BE2C (cell line): ENCODE results near the gene PKNOX2.

ENCODE experiments used
- DNase-seq: peaks from one replicate; pipeline ENCODE4 v3.0.0-alpha.2; 2020
- H3K27me3 ChIP-seq: fragments of 250-450 bp; sonication (Bioruptor Pico); 2 replicates; pipeline ENCODE4 v1.5.1; 2020; ENCODE audit warnings: mild to moderate bottlenecking
- H3K36me3 ChIP-seq: fragments of 250-450 bp; sonication (Bioruptor Pico); 2 replicates; pipeline ENCODE4 v1.5.1; 2020; ENCODE audit warnings: mild to moderate bottlenecking
- H3K4me1 ChIP-seq: fragments of 250-450 bp; sonication (Bioruptor Pico); 2 replicates; pipeline ENCODE4 v1.5.1; 2020
- H3K4me3 ChIP-seq: 2 replicates; pipeline ENCODE4 v1.5.1; 2011; ENCODE audit warnings: low read depth, low read length
- H3K9me3 ChIP-seq: fragments of 250-450 bp; sonication (Bioruptor Pico); 2 replicates; pipeline ENCODE4 v1.5.1; 2020
- TF ChIP-seq, protein P1 (sequence below): IDR thresholded peaks from 2 replicates; pipeline ENCODE4 v1.5.1; 2012; ENCODE audit warnings: mild to moderate bottlenecking, low read depth, low read length

Gene PKNOX2

DNA sequence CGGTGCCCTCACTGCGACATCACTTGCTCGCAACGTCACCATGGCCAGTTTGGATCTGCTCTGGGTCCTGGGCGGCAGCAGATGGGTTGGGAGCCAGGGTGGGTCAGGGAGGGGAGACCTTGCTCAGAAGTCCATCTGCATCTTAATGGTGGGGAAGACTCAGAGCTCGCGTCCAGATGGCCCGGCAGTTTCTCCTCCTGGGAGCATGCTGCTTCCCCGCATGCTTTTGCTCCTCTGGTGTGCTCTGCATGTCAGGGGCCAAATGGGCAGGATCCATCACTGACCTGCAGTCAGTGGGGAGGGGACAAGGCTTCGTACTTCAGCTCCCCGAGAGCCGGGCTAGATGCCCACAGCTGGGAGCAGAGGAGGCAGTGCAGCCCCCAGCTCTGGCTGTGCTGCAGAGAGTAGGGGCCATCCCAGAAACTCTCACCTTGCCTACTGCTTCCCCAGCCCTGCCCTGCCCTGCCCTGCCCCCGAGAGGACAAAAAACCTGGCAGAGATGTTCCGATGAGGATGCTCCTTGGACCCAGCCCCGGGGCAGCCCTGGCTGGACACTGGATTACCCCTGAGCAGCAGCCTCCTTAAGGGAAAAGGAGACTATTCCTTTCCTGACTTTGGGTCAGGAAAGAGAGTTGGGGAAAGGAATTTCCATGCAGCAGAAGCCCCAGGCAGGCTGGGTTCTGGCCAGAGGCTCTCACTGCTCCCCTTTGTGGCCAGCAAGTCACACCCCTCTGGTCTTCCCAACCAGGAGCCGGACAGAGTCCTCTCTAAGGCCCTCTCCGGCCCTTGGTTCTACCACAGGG, 149.9 kb downstream of the PKNOX2 start:
- no peaks in the 10 kb centered on the region for H3K9me3 ChIP-seq
- H3K4me1 ChIP-seq: no peaks in the 10 kb centered on the region; the same call in 1 of the 2 replicates
- 0 out of 2 replicates have a peak, but pooled peaks cover 3% of the 10 kb centered on the region for H3K27me3 ChIP-seq
- no peaks in the 10 kb centered on the region for H3K36me3 ChIP-seq
- DNase-seq: no peak
- H3K4me3 ChIP-seq: no peak overlapping the region
- TF ChIP-seq, protein P1, sequence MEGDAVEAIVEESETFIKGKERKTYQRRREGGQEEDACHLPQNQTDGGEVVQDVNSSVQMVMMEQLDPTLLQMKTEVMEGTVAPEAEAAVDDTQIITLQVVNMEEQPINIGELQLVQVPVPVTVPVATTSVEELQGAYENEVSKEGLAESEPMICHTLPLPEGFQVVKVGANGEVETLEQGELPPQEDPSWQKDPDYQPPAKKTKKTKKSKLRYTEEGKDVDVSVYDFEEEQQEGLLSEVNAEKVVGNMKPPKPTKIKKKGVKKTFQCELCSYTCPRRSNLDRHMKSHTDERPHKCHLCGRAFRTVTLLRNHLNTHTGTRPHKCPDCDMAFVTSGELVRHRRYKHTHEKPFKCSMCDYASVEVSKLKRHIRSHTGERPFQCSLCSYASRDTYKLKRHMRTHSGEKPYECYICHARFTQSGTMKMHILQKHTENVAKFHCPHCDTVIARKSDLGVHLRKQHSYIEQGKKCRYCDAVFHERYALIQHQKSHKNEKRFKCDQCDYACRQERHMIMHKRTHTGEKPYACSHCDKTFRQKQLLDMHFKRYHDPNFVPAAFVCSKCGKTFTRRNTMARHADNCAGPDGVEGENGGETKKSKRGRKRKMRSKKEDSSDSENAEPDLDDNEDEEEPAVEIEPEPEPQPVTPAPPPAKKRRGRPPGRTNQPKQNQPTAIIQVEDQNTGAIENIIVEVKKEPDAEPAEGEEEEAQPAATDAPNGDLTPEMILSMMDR: no peak

DNA sequence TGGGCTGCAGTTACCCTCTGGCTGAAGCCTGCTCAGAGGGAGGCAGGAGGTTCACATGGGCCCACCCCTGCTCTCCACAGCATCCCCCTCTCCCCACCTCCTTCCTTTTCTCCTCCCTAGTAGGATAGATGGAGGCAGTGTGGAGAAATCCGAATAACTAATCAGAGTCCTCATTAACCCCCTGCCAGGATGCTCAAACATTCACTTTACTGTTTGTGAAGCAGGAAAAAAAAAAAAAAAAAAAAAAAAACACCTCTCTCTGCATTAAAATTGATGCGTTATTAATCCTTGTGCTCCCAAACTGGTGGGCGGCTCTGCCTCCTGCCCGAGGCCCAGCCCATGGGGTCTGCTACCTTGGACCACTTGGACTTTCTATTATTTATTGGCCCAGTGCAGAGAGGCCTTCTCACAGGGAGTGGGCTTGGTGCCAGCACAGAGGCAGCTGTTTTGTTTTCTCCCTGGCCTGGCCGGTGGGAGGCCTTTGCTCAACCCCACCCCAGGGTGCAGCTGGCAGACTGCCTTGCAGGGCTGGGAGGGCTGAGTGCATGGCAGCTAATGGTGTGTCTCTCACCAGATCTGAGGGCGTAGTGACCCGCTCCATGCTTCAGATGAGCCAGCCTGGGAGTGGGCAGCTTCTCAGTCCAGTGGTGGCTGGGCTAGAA, 150.7 kb downstream of the PKNOX2 start:
- DNase-seq: peak; percentile 57

DNA sequence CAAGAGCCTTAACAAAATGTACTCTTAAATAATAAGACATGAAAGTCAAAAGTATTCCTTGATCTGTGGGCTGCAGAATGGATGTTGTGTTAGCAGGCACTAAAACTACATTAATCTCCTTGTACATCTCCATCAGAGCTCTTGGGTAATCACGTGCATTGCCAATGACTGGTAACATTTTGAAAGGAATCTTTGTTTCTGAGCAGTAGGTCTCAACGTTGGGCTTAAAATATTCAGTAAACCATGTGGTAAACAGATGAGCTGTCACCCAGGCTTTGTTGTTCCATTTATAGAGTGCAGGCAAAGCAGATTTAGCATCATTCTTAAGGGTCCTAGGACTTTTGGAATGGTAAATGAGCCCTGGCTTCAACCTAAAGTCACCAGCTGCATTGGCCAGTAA, 152.9 kb downstream of the PKNOX2 start:
- Histone ChIP-seq H3K4me3 (no peak overlapping the region), H3K27me3 (no peaks in the 10 kb centered on the region), H3K36me3 (no peaks in the 10 kb centered on the region), H3K9me3 (no peaks in the 10 kb centered on the region), H3K4me1 (no peaks in the 10 kb centered on the region; the same call in 1 of the 2 replicates)
- DNase-seq: no peak
- TF ChIP-seq, protein P1: no peak

More for the DNA sequence above, 150.7 kb downstream of the PKNOX2 start:
- H3K9me3 ChIP-seq: no peaks in the 10 kb centered on the region
- TF ChIP-seq, protein P1: no peak
- no peak overlapping the region for H3K4me3 ChIP-seq
- H3K4me1 ChIP-seq: no peaks in the 10 kb centered on the region; the same call in 1 of the 2 replicates
- 0 out of 2 replicates have a peak, but pooled peaks cover 3% of the 10 kb centered on the region for H3K27me3 ChIP-seq
- no peaks in the 10 kb centered on the region for H3K36me3 ChIP-seq

DNA sequence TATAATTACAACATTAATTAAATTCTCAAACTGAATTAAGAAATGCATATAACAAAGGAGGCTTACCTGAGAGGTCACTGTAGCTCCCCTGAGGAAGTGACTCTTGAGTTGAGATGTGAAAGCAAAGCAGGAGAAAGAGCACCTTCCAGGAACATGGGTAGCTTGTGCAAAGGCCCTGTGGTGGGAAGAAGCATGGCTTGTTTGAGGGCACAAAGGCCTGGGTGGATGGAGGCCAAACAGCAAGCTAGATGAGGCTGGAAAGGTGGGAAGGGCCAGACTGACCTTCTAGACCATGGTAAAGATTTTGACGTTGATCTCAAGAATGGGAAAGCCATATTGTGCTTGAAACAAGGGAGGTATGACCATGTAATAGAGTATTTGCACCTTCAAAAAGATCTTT, 155.1 kb downstream of the PKNOX2 start:
- Histone ChIP-seq H3K4me1 (no peaks in the 10 kb centered on the region; the same call in 1 of the 2 replicates), H3K9me3 (no peaks in the 10 kb centered on the region), H3K27me3 (no peaks in the 10 kb centered on the region), H3K4me3 (no peak overlapping the region), H3K36me3 (no peaks in the 10 kb centered on the region)
- TF ChIP-seq, protein P1: no peak
- DNase-seq: no peak

DNA sequence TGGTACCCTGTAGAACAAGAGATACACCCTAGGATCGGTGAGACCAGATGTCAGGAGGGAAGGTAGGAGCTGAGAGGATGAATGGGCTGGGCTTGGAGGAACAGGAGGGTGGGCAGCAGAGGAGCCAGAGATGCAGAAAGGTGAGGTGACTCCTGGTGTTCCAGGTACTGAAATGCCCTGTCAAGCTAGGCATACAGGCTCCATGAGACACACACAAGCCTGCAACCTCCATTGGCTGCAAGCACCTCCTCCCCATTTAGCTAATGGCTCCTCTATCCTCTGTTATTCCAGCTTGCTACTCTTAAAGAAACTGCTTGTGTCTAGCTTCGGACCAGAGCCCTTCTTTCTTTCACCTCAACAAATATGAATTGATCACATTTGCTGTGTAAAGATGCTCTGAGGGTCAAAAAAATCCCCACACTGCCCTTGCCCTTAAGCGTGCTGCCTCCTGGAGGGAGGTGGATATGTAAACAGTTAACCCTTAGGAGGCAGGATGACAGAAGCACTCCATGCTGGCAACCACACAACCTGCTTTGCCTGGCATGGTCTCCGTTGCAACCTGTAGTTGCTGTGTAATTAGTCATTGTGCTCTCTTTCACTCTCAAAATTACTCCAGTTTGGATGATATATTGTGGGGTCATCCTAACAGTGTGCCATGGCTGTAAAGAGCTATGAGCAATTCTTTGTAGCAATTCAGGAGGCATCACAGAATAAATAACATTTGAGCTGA, 156.0 kb downstream of the PKNOX2 start:
- no peaks in the 10 kb centered on the region; the same call in 1 of the 2 replicates for H3K4me1 ChIP-seq
- no peaks in the 10 kb centered on the region for H3K9me3 ChIP-seq
- no peak overlapping the region for H3K4me3 ChIP-seq
- no peaks in the 10 kb centered on the region; the same call in 1 of the 2 replicates for H3K27me3 ChIP-seq
- no peaks in the 10 kb centered on the region for H3K36me3 ChIP-seq
- TF ChIP-seq, protein P1: no peak
- DNase-seq: no peak
